ENCODE results near the gene BRINP3. TPM values are rescaled to one million over a fixed set of nuclear protein-coding genes. Genes with fewer than 3 reads are reported as not detected.

Gene BRINP3
- total and polyA plus RNA-seq, 2 of the 13 experiments (the other 11 are each of a cell fraction or from before 2014, with no cell fraction given) = not detected

DNA sequence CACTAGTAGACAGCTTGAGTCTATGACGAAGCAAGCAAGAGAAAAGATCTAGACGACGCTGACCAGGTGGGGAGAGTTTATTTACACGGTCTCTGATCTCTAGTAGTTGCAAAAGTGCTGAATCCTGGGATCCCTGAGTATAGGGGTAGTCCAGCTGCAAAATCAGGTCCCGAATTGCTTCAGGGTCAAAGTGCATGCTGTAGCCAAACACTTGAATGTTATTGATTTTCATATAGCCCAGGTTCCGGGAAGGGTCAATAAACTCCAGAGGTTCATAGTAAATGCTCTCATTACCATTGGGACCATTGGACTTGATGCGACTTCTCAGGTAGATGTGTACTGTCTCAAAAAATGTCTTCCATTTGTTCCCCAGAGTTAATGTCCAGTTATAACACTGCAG lies 379.6 kb downstream of the BRINP3 start (continued):
- no peak for TF ChIP-seq PAWR (CRISPR knock-in tag; IDR thresholded peaks at IDR 0.05; ENCODE audit: borderline replicate concordance)
- no peak for TF ChIP-seq TOE1 (CRISPR knock-in tag; IDR thresholded peaks at IDR 0.05)
- TF ChIP-seq KLF12 (CRISPR knock-in tag; IDR thresholded peaks at IDR 0.05; ENCODE audit: borderline replicate concordance) = no peak
- no peak for TF ChIP-seq SRSF1 (optimal IDR thresholded peaks at IDR 0.05; ENCODE audit: low read depth, low read length)
- peak; percentile 45 for TF ChIP-seq NR2F6 (IDR thresholded peaks at IDR 0.05)
- 0 out of 2 replicates have a peak, but pooled peaks have one; percentile 12 for TF ChIP-seq NR2F6 (CRISPR knock-in tag; IDR thresholded peaks at IDR 0.05)
- TF ChIP-seq, protein P1, sequence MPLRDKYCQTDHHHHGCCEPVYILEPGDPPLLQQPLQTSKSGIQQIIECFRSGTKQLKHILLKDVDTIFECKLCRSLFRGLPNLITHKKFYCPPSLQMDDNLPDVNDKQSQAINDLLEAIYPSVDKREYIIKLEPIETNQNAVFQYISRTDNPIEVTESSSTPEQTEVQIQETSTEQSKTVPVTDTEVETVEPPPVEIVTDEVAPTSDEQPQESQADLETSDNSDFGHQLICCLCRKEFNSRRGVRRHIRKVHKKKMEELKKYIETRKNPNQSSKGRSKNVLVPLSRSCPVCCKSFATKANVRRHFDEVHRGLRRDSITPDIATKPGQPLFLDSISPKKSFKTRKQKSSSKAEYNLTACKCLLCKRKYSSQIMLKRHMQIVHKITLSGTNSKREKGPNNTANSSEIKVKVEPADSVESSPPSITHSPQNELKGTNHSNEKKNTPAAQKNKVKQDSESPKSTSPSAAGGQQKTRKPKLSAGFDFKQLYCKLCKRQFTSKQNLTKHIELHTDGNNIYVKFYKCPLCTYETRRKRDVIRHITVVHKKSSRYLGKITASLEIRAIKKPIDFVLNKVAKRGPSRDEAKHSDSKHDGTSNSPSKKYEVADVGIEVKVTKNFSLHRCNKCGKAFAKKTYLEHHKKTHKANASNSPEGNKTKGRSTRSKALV (CRISPR knock-in tag; IDR thresholded peaks at IDR 0.05) = no peak
- TF ChIP-seq, protein P2, sequence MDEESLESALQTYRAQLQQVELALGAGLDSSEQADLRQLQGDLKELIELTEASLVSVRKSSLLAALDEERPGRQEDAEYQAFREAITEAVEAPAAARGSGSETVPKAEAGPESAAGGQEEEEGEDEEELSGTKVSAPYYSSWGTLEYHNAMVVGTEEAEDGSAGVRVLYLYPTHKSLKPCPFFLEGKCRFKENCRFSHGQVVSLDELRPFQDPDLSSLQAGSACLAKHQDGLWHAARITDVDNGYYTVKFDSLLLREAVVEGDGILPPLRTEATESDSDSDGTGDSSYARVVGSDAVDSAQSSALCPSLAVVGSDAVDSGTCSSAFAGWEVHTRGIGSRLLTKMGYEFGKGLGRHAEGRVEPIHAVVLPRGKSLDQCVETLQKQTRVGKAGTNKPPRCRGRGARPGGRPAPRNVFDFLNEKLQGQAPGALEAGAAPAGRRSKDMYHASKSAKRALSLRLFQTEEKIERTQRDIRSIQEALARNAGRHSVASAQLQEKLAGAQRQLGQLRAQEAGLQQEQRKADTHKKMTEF (CRISPR knock-in tag; IDR thresholded peaks at IDR 0.05) = peak; percentile 27; the same call in 1 of the 2 replicates
- TF ChIP-seq GTF3A (CRISPR knock-in tag; conservative IDR thresholded peaks at IDR 0.05) = no peak
- TF ChIP-seq FOXP1 (IDR thresholded peaks at IDR 0.05) = no peak
- TF ChIP-seq FOXP1 (CRISPR knock-in tag; IDR thresholded peaks at IDR 0.05) = peak; percentile 23; the same call in 1 of the 2 replicates
- TF ChIP-seq, protein P3, sequence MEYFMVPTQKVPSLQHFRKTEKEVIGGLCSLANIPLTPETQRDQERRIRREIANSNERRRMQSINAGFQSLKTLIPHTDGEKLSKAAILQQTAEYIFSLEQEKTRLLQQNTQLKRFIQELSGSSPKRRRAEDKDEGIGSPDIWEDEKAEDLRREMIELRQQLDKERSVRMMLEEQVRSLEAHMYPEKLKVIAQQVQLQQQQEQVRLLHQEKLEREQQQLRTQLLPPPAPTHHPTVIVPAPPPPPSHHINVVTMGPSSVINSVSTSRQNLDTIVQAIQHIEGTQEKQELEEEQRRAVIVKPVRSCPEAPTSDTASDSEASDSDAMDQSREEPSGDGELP (IDR thresholded peaks at IDR 0.05; ENCODE audit: borderline replicate concordance, low read depth) = 0 out of 2 replicates have a peak, but pooled peaks have one; percentile 32
- TF ChIP-seq POGZ (CRISPR knock-in tag; IDR thresholded peaks at IDR 0.05) = peak; percentile 65
- TF ChIP-seq, protein P4, sequence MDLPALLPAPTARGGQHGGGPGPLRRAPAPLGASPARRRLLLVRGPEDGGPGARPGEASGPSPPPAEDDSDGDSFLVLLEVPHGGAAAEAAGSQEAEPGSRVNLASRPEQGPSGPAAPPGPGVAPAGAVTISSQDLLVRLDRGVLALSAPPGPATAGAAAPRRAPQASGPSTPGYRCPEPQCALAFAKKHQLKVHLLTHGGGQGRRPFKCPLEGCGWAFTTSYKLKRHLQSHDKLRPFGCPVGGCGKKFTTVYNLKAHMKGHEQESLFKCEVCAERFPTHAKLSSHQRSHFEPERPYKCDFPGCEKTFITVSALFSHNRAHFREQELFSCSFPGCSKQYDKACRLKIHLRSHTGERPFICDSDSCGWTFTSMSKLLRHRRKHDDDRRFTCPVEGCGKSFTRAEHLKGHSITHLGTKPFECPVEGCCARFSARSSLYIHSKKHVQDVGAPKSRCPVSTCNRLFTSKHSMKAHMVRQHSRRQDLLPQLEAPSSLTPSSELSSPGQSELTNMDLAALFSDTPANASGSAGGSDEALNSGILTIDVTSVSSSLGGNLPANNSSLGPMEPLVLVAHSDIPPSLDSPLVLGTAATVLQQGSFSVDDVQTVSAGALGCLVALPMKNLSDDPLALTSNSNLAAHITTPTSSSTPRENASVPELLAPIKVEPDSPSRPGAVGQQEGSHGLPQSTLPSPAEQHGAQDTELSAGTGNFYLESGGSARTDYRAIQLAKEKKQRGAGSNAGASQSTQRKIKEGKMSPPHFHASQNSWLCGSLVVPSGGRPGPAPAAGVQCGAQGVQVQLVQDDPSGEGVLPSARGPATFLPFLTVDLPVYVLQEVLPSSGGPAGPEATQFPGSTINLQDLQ (CRISPR knock-in tag; IDR thresholded peaks at IDR 0.05) = no peak
- no peak for TF ChIP-seq MBNL3 (CRISPR knock-in tag; conservative IDR thresholded peaks at IDR 0.05)
- peak; percentile 62; the same call in 1 of the 2 replicates for TF ChIP-seq RXRB (CRISPR knock-in tag; IDR thresholded peaks at IDR 0.05; ENCODE audit: borderline replicate concordance)
- TF ChIP-seq, protein P5, sequence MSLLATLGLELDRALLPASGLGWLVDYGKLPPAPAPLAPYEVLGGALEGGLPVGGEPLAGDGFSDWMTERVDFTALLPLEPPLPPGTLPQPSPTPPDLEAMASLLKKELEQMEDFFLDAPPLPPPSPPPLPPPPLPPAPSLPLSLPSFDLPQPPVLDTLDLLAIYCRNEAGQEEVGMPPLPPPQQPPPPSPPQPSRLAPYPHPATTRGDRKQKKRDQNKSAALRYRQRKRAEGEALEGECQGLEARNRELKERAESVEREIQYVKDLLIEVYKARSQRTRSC (CRISPR knock-in tag; IDR thresholded peaks at IDR 0.05; ENCODE audit: low read depth) = no peak
- TF ChIP-seq MATR3 (CRISPR knock-in tag; IDR thresholded peaks at IDR 0.05) = no peak
- TF ChIP-seq KAT2B (IDR thresholded peaks at IDR 0.05; ENCODE audit: borderline replicate concordance, low read depth, low read length) = peak; percentile 88
- no peak for TF ChIP-seq ZBTB38 (CRISPR knock-in tag; IDR thresholded peaks at IDR 0.05)
- TF ChIP-seq HCFC1 (IDR thresholded peaks at IDR 0.05; ENCODE audit: low read depth, low read length) = no peak
- TF ChIP-seq, protein P6, sequence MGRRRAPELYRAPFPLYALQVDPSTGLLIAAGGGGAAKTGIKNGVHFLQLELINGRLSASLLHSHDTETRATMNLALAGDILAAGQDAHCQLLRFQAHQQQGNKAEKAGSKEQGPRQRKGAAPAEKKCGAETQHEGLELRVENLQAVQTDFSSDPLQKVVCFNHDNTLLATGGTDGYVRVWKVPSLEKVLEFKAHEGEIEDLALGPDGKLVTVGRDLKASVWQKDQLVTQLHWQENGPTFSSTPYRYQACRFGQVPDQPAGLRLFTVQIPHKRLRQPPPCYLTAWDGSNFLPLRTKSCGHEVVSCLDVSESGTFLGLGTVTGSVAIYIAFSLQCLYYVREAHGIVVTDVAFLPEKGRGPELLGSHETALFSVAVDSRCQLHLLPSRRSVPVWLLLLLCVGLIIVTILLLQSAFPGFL (CRISPR knock-in tag; IDR thresholded peaks at IDR 0.05) = no peak
- TF ChIP-seq ZNF496 (CRISPR knock-in tag; IDR thresholded peaks at IDR 0.05; ENCODE audit: insufficient replicate concordance) = no peak
- TF ChIP-seq HMG20A (CRISPR knock-in tag; IDR thresholded peaks at IDR 0.05; ENCODE audit: borderline replicate concordance) = peak; percentile 42; the same call in 1 of the 2 replicates
